Lower lobe of right lung (tissue), 2 donors: Measurements from ENCODE around the gene NUP214. TPM values are rescaled to one million over a fixed set of nuclear protein-coding genes. Genes with fewer than 3 reads are reported as not detected.

Experiments used
- ATAC-seq, 2 donors: fragments of 200-7000 bp; cut with Tn5 transposase; one replicate each; pipeline ENCODE4 v1.9.1; 2020 to 2022; ENCODE audit warnings: mild to moderate bottlenecking in 2 of 2, moderate library complexity in 2 of 2
- DNase-seq: peaks from one replicate; pipeline ENCODE4 v3.0.0-alpha.2; 2020
- H3K27ac ChIP-seq: fragments of 200-600 bp; one replicate; pipeline ENCODE4 v1.8.0; 2022
- H3K27me3 ChIP-seq: fragments of 200-600 bp; one replicate; pipeline ENCODE4 v1.8.0; 2022; ENCODE audit warnings: low read depth
- H3K36me3 ChIP-seq: fragments of 200-600 bp; one replicate; pipeline ENCODE4 v1.8.0; 2022; ENCODE audit warnings: mild to moderate bottlenecking
- H3K4me1 ChIP-seq: fragments of 200-600 bp; one replicate; pipeline ENCODE4 v1.8.0; 2022
- H3K4me3 ChIP-seq: fragments of 200-600 bp; one replicate; pipeline ENCODE4 v1.8.0; 2022; ENCODE audit warnings: mild to moderate bottlenecking
- H3K9me3 ChIP-seq: fragments of 200-600 bp; one replicate; pipeline ENCODE4 v1.8.0; 2022
- CTCF ChIP-seq: fragments of 200-600 bp; IDR thresholded peaks from one replicate; pipeline ENCODE4 v1.8.0; 2022; ENCODE audit warnings: antibody characterized with exemption, mild to moderate bottlenecking
- intact Hi-C: fragments of 100-400 bp; cut with DNase I; formaldehyde crosslinking; loops from one replicate; pipeline ENCODE4 v1.11.0; 2022
- total RNA-seq: library from RNA; stranded (reverse); fragmentation: NEBNext Ultra II Directional; extraction: Animal tissue kit (Norgen Biotek cat#: 25700); gene quantifications from one replicate; pipeline ENCODE4 v1.2.1, GENCODE V29; 2021
- donor health status: DM: no; HTN: yes; CAD: no; lungs with severe emphysema.

Gene NUP214
- total RNA-seq, 1 donor from 2014 or later, result 61.4 TPM

DNA sequence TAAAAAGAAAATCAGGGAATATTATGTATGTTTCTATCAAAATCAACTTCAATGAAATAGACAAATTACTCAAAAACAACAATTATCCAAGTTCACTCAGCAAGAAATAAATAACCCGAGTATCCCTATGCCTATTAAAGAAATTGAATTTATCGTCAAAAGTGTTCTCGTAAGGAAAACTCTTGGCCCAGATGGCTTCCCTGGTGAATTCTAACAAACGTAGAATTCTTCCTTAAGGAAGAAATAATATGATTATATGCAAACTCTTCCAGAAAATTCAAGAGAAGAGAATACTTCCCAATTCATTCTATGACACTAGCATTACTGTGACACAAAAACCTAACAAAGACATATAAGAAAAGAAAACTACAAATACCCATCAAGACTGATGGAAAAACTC, 121.2 kb downstream of the NUP214 start:
- ATAC-seq, result no peak
- H3K4me1 ChIP-seq, result no peaks in the 10 kb centered on the region
- no peak overlapping the region for H3K4me3 ChIP-seq
- no peak for DNase-seq
- H3K9me3 ChIP-seq, result no peaks in the 10 kb centered on the region
- no peaks in the 10 kb centered on the region for H3K36me3 ChIP-seq
- TF ChIP-seq CTCF, result no peak
- intact Hi-C loops, result no loop called here
- H3K27ac ChIP-seq, result no peak overlapping the region
- no peaks in the 10 kb centered on the region for H3K27me3 ChIP-seq

- peak in 1 of 2 donors; percentile 6 for ATAC-seq
Measured at GRCh38 chr9:131252120-131252519, 126.7 kb downstream of the NUP214 start.

GRCh38 chr9:131253891-131254491, 128.6 kb downstream of the NUP214 start:
- Histone ChIP-seq H3K27me3 (no peaks in the 10 kb centered on the region), H3K9me3 (no peaks in the 10 kb centered on the region), H3K36me3 (peaks cover 5% of the 10 kb centered on the region), H3K4me3 (no peak overlapping the region), H3K27ac (peak overlapping the region; percentile 82), H3K4me1 (peaks cover 43% of the 10 kb centered on the region)
- peak; percentile 71 for DNase-seq
- no peak for TF ChIP-seq CTCF
- peak; percentile 36 to 61 for ATAC-seq
- intact Hi-C loops, result no loop called here

More at GRCh38 chr9:131252120-131252519, 126.7 kb downstream of the NUP214 start:
- no peaks in the 10 kb centered on the region for H3K27me3 ChIP-seq
- TF ChIP-seq CTCF, result no peak
- H3K4me1 ChIP-seq, result peaks cover 32% of the 10 kb centered on the region
- DNase-seq, result peak; percentile 60
- no peaks in the 10 kb centered on the region for H3K36me3 ChIP-seq
- peak overlapping the region; percentile 48 for H3K4me3 ChIP-seq
- intact Hi-C loops, result no loop called here
- no peaks in the 10 kb centered on the region for H3K9me3 ChIP-seq
- H3K27ac ChIP-seq, result peak overlapping the region; percentile 82

- peaks cover 43% of the 10 kb centered on the region for H3K4me1 ChIP-seq
- peak overlapping the region; percentile 82 for H3K27ac ChIP-seq
- H3K36me3 ChIP-seq, result peaks cover 11% of the 10 kb centered on the region
- ATAC-seq (no peak), DNase-seq (no peak)
- no peaks in the 10 kb centered on the region for H3K27me3 ChIP-seq
- no peaks in the 10 kb centered on the region for H3K9me3 ChIP-seq
- TF ChIP-seq CTCF, result no peak
- no peak overlapping the region for H3K4me3 ChIP-seq
- intact Hi-C loops, result no loop called here
Measured at GRCh38 chr9:131254626-131255025, 129.2 kb downstream of the NUP214 start.

- no peak for TF ChIP-seq CTCF
- intact Hi-C loops, result no loop called here
- Histone ChIP-seq H3K9me3 (no peaks in the 10 kb centered on the region), H3K36me3 (peaks cover 22% of the 10 kb centered on the region), H3K27ac (peak overlapping the region; percentile 82), H3K4me3 (peak overlapping the region; percentile 19), H3K27me3 (no peaks in the 10 kb centered on the region), H3K4me1 (peaks cover 43% of the 10 kb centered on the region)
- DNase-seq, result no peak
- no peak for ATAC-seq
Measured at GRCh38 chr9:131255676-131256197, 130.4 kb downstream of the NUP214 start.
